ENCODE results near the gene CXCL11. TPM values are rescaled to one million over a fixed set of nuclear protein-coding genes. Genes with fewer than 3 reads are reported as not detected.

CXCL11 gene
- not detected in 3 replicates for total RNA-seq
- long read RNA-seq, result 0 reads

DNA sequence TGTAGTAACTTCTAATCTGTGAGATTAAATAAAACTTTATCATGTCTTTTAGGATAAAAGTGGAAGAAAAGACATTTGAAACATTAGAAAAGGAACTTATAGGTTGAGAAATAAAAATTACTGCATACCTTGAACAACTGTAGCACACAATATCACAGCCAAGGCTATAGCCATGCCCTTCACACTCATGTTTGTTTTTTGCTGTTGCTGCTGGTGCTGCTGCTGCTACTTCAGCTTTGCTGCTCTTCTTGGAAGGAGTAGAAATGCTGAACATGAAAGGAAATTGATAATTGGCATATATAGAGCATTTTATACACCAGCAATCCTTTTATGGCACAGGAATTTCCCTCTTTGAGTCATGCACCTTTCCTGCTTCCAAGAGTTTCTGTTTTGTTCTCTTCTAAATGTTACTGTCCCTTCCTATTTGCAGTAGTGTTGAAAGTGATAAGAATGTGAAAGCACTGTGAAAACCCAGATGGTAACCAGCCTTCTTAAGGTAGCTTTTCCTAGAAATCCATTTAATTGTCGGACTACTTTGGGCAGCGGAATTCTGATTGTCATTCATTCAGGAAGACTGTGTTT is at the start of gene CXCL11:
Gene CXCL11, minus strand, starts transcription at position 272 of the 582 bp plus-strand sequence. Its CDS starts 83 bp downstream, at position 189.
- H3K4me3 Mint-ChIP-seq (ENCODE audit: unreplicated experiment), result no peak within 1 kb of the TSS
- TF ChIP-seq, protein P1, sequence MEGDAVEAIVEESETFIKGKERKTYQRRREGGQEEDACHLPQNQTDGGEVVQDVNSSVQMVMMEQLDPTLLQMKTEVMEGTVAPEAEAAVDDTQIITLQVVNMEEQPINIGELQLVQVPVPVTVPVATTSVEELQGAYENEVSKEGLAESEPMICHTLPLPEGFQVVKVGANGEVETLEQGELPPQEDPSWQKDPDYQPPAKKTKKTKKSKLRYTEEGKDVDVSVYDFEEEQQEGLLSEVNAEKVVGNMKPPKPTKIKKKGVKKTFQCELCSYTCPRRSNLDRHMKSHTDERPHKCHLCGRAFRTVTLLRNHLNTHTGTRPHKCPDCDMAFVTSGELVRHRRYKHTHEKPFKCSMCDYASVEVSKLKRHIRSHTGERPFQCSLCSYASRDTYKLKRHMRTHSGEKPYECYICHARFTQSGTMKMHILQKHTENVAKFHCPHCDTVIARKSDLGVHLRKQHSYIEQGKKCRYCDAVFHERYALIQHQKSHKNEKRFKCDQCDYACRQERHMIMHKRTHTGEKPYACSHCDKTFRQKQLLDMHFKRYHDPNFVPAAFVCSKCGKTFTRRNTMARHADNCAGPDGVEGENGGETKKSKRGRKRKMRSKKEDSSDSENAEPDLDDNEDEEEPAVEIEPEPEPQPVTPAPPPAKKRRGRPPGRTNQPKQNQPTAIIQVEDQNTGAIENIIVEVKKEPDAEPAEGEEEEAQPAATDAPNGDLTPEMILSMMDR (IDR thresholded peaks at IDR 0.05), result no peak
- H3K36me3 Mint-ChIP-seq (ENCODE audit: low read depth), result no peaks in the 10 kb centered on the region

DNA sequence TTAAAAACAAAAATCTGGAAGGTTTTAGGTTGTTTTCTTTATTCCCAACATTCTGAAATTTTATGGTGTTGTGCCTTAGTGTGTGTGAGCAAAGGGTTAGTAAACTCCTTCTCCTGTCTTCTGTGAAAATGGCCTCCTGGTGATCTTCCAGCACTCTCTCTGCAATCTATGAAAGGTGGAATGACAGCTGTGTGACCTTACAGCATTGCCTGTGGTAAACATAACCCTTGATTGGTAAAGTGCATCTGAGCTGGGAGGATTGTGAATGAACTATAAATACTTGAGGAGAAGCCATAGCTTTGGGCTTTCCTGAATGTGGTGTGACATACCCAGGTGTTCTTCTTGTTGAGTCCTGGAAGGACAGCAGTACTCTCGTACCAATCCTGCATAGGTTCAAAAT is 48.7 kb upstream of the CXCL11 start:
- Mint-ChIP-seq H3K36me3 (ENCODE audit: low read depth) (no peaks in the 10 kb centered on the region), H3K9me3 (ENCODE audit: low read depth) (no peaks in the 10 kb centered on the region), H3K27me3 (ENCODE audit: low read depth) (peaks cover 3% of the 10 kb centered on the region), H3K4me3 (ENCODE audit: unreplicated experiment) (no peak overlapping the region), H3K27ac (ENCODE audit: unreplicated experiment) (no peak overlapping the region), H3K4me1 (ENCODE audit: low read depth) (peaks cover 7% of the 10 kb centered on the region)
- TF ChIP-seq, protein P1 (IDR thresholded peaks at IDR 0.05), result no peak
- DNase-seq (ENCODE audit: low spot score), result no peak

More for the DNA sequence above, at the start of gene CXCL11:
- Mint-ChIP-seq H3K27me3 (ENCODE audit: low read depth) (peaks cover 12% of the 10 kb centered on the region), H3K9me3 (ENCODE audit: low read depth) (no peaks in the 10 kb centered on the region), H3K27ac (ENCODE audit: unreplicated experiment) (no peak within 1 kb of the TSS), H3K4me1 (ENCODE audit: low read depth) (no peaks in the 10 kb centered on the region)
- DNase-seq (ENCODE audit: low spot score), result no peak

DNA sequence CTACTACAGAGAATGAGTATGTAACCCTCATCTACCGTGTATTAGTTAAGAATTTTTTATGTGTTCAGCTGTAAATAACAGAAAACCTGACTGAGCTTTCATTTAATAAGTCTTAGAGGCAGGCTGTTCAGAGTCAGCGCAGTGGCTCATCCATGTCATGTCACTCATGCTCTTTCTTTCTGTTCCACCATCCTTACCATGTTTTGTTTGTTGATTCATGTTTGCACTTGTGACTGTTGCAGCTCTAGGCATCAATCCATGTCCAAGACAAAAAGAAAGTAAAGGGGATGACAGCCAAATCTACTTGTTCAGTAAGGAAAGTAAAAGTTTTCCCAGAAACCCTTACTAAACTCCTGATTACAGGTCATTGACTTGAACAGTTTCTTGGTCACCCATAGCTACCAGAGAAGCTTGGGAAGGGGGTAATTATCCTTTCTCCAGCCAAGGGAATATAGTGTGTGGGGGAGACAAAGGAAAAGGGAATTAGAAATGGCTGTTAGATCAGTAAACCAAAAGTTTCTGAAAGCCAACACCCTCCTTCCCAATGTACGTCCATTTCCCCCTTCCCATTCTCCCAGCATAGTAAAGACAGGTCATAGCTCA is 47.6 kb upstream of the CXCL11 start:
- Mint-ChIP-seq H3K4me1 (ENCODE audit: low read depth) (peaks cover 11% of the 10 kb centered on the region), H3K36me3 (ENCODE audit: low read depth) (no peaks in the 10 kb centered on the region), H3K27me3 (ENCODE audit: low read depth) (peaks cover 3% of the 10 kb centered on the region), H3K27ac (ENCODE audit: unreplicated experiment) (no peak overlapping the region), H3K9me3 (ENCODE audit: low read depth) (no peaks in the 10 kb centered on the region), H3K4me3 (ENCODE audit: unreplicated experiment) (no peak overlapping the region)
- TF ChIP-seq, protein P1 (IDR thresholded peaks at IDR 0.05), result no peak
- no peak for DNase-seq (ENCODE audit: low spot score)

DNA sequence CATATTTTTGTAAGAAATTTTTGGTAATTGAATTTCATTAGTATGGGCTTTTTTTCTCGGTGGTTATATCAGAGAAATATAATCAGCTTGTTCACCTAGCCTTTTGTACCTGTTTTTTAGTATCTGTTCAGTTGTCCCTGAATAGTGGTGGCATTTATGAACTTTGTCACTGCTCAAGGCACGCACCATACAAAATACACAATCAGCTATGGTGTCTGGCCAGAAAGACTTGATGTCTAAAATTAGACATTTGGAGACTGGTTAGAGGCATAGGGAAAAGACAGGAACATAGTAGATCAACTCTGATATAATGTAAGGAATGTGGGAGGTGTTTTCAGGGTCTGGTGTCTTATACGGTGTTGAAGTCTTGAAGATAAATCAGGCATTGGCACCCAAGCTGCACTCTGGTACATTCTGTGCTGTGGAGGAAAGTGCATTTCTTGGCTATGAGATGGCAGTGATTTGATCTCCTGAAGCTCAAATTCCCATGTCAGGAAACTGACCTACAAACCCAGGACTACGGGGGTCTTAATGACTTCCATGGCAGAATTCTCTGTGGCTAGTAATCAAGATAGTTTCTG is 42.3 kb upstream of the CXCL11 start:
- H3K36me3 Mint-ChIP-seq (ENCODE audit: low read depth), result no peaks in the 10 kb centered on the region
- peaks cover 3% of the 10 kb centered on the region for H3K27me3 Mint-ChIP-seq (ENCODE audit: low read depth)
- no peak overlapping the region for H3K4me3 Mint-ChIP-seq (ENCODE audit: unreplicated experiment)
- TF ChIP-seq, protein P1 (IDR thresholded peaks at IDR 0.05), result no peak
- no peak for DNase-seq (ENCODE audit: low spot score)
- H3K4me1 Mint-ChIP-seq (ENCODE audit: low read depth), result peaks cover 20% of the 10 kb centered on the region
- H3K9me3 Mint-ChIP-seq (ENCODE audit: low read depth), result no peaks in the 10 kb centered on the region
- H3K27ac Mint-ChIP-seq (ENCODE audit: unreplicated experiment), result peak overlapping the region; percentile 60

DNA sequence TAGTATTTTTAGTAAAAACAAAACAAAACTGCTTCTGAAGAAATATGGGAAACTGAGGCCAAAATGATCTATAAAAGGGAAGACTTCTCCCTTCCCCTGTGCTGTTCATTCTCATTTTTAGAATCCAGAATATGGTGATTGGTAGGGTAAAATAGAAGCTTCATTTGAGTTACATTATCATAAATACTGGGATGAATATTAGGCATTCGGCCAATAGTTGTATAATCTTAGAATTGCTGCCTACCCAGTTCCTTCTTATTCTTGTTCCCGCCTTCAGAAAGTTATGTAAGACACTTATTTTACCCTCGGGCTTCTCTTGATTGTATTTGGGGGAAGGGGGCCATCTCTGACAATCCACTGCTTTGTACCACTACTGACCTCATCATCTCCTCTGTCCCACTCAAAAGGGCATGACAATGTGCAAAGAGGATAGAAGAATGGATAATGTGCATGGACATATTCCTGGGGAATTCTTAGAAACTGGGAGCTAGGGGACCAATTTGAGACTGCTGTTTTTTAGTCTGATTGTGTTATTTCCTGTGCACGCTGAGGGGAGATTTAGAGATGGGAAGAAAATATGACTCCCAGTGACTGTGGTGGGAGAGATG is 39.2 kb upstream of the CXCL11 start:
- H3K9me3 Mint-ChIP-seq (ENCODE audit: low read depth), result no peaks in the 10 kb centered on the region
- no peaks in the 10 kb centered on the region for H3K36me3 Mint-ChIP-seq (ENCODE audit: low read depth)
- TF ChIP-seq, protein P1 (IDR thresholded peaks at IDR 0.05), result no peak
- no peak for DNase-seq (ENCODE audit: low spot score)
- H3K4me1 Mint-ChIP-seq (ENCODE audit: low read depth), result peaks cover 20% of the 10 kb centered on the region
- H3K27ac Mint-ChIP-seq (ENCODE audit: unreplicated experiment), result no peak overlapping the region
- peaks cover 1% of the 10 kb centered on the region for H3K27me3 Mint-ChIP-seq (ENCODE audit: low read depth)
- no peak overlapping the region for H3K4me3 Mint-ChIP-seq (ENCODE audit: unreplicated experiment)

Data from chondrocyte (in vitro differentiated cells).